ENCODE data around the gene RAPGEF1. TPM values are rescaled to one million over a fixed set of nuclear protein-coding genes. Genes with fewer than 3 reads are reported as not detected.

The RAPGEF1 gene
- polyA plus RNA-seq, 2 of the 4 experiments (the other 2 are of a cell fraction), result 21.6 to 27.7 TPM

GRCh38 chr9:131545003-131545785 lies 194.7 kb downstream of the RAPGEF1 start, which contains the start of gene PRRT1B:
Gene PRRT1B (plus strand): TSS chr9:131545523. CDS start chr9:131545616, 93 bp downstream.
- peak within 1 kb of the TSS; percentile 55 to 88 for H3K27ac ChIP-seq
- H3K4me2 ChIP-seq, result peak within 1 kb of the TSS; percentile 77
- H3K4me1 ChIP-seq, result peaks cover 9% of the 10 kb centered on the region; the same call in 1 of the 3 replicates
- H3K9me3 ChIP-seq, result peaks cover 34% of the 10 kb centered on the region
- peak; percentile 92 to 94 for DNase-seq (ENCODE audit: low read depth in 1 of 2, low spot score in 1 of 2)
- ChIA-PET POLR2A (interaction anchor here (0.6 kb wide), 1 partner anchor 13 kb away, joined by 3 read pairs; no protein-coding TSS in a partner anchor), CTCF (interaction anchor here (0.7 to 1.9 kb wide), 4 partner anchors 9 to 297 kb away, joined by 3 to 7 read pairs (median 4); no protein-coding TSS in a partner anchor)
- peak within 1 kb of the TSS; percentile 48 for H3K4me3 ChIP-seq
- ATAC-seq, result peak; percentile 93 to 95
- WGBS (ENCODE audit: missing lambda C conversion rate), result 15% methylated on average over 28 of the region's 50 CpGs
- TF ChIP-seq TP53 (CRISPR knock-in tag; IDR thresholded peaks at IDR 0.05) (no peak), POLR2A (IDR thresholded peaks at IDR 0.05; ENCODE audit: low read length) (peak; percentile 37; the same call in 1 of the 2 replicates), EHF (CRISPR knock-in tag; IDR thresholded peaks at IDR 0.05) (no peak), JUN (IDR thresholded peaks at IDR 0.05) (0 out of 5 replicates have a peak, but pooled peaks of 1 of the 2 experiments have one; percentile 36), MAX (IDR thresholded peaks at IDR 0.05) (peak; percentile 72), RAD21 (conservative IDR thresholded peaks at IDR 0.05 in 1 of 2, IDR thresholded peaks at IDR 0.05 in 1 of 2) (peak in 1 of 2 experiments; percentile 21; a peak in 1 of 5 replicates), GATA3 (IDR thresholded peaks at IDR 0.05; ENCODE audit: borderline replicate concordance) (peak; percentile 57; the same call in 1 of the 2 replicates), BCL3 (IDR thresholded peaks at IDR 0.05) (no peak; the same call in 2 of the 3 replicates), ZSCAN20 (CRISPR knock-in tag; IDR thresholded peaks at IDR 0.05) (no peak), ZFP36 (IDR thresholded peaks at IDR 0.05; ENCODE audit: borderline replicate concordance, partially characterized antibody) (peak; percentile 29), HOXB13 (CRISPR knock-in tag; IDR thresholded peaks at IDR 0.05; ENCODE audit: low read depth) (no peak), HEYL (CRISPR knock-in tag; IDR thresholded peaks at IDR 0.05) (no peak), ATOH8 (CRISPR knock-in tag; IDR thresholded peaks at IDR 0.05; ENCODE audit: low read depth) (no peak)
- no peak for FAIRE-seq

- ATAC-seq, result no peak
- H3K27ac ChIP-seq, result no peak overlapping the region
- peaks cover 9% of the 10 kb centered on the region; the same call in 1 of the 3 replicates for H3K4me1 ChIP-seq
- POLR2A ChIA-PET, result no interaction called here
- DNase-seq (ENCODE audit: low read depth in 1 of 2, low spot score in 1 of 2), result no peak
- no peak overlapping the region for H3K4me2 ChIP-seq
- FAIRE-seq, result no peak
- CTCF ChIA-PET, result interaction anchor here (0.7 to 1.8 kb wide), 4 partner anchors 7 to 212 kb away, joined by 3 to 4 read pairs (median 4); partner anchors contain the start of gene RAPGEF1
- H3K9me3 ChIP-seq, result peaks cover 34% of the 10 kb centered on the region
- WGBS (ENCODE audit: missing lambda C conversion rate), result 63% methylated on average over 6 of the region's 6 CpGs
- H3K4me3 ChIP-seq, result no peak overlapping the region
- TF ChIP-seq RNF2 (IDR thresholded peaks at IDR 0.05; ENCODE audit: borderline replicate concordance, low read depth) (no peak), RAD21 (conservative IDR thresholded peaks at IDR 0.05 in 1 of 2, IDR thresholded peaks at IDR 0.05 in 1 of 2) (no peak), HEYL (CRISPR knock-in tag; IDR thresholded peaks at IDR 0.05) (no peak), CBX8 (IDR thresholded peaks at IDR 0.05) (no peak), E2F6 (IDR thresholded peaks at IDR 0.05; ENCODE audit: borderline replicate concordance, low read depth) (no peak)
Observed at GRCh38 chr9:131543141-131543540, 196.7 kb downstream of the RAPGEF1 start.

- POLR2A ChIA-PET, result no interaction called here
- H3K4me3 ChIP-seq, result no peak overlapping the region
- ATAC-seq (no peak), FAIRE-seq (no peak), DNase-seq (ENCODE audit: low read depth in 1 of 2, low spot score in 1 of 2) (no peak)
- H3K27ac ChIP-seq, result no peak overlapping the region
- no peak overlapping the region for H3K4me2 ChIP-seq
- 75% methylated on average over 7 of the region's 7 CpGs for WGBS (ENCODE audit: missing lambda C conversion rate)
- H3K9me3 ChIP-seq, result peaks cover 39% of the 10 kb centered on the region
- TF ChIP-seq CHD4 (IDR thresholded peaks at IDR 0.05; ENCODE audit: borderline replicate concordance), result no peak
- no peaks in the 10 kb centered on the region for H3K4me1 ChIP-seq
- CTCF ChIA-PET, result interaction anchor here (0.7 to 1.8 kb wide), 3 partner anchors 8 to 196 kb away, joined by 3 to 5 read pairs (median 4); no protein-coding TSS in a partner anchor
Observed at GRCh38 chr9:131539223-131539923, 200.5 kb downstream of the RAPGEF1 start.
